BJ (cell line): ENCODE results near the gene CFL1. TPM values are rescaled to one million over a fixed set of nuclear protein-coding genes. Genes with fewer than 3 reads are reported as not detected.
A peak's percentile ranks its signal among the peaks of the same experiment; 100 is the strongest.

Experiments
- CTCF ChIA-PET: fragments of 350-600 bp; formaldehyde crosslinking; extraction: SDS; loops from one replicate; lab custom pipeline; 2021; ENCODE audit warnings: antibody characterized with exemption, inconsistent platforms; lab: Yijun Ruan, JAX
- POLR2A ChIA-PET: fragments of 300-600 bp; sonication (Branson Sonifier 250); formaldehyde crosslinking; extraction: SDS; loops from one replicate; lab custom pipeline; 2021; ENCODE audit warnings: antibody characterized with exemption; lab: Charles Lee
- DNase-seq: peaks from one replicate; pipeline ENCODE4 v3.0.0-alpha.2; 2011; ENCODE audit warnings: low read depth
- H3K27me3 ChIP-seq: 2 replicates; pipeline ENCODE4 v1.6.0; 2011; ENCODE audit warnings: low read length; ENCODE audit not compliant: control insufficient read depth, insufficient read depth
- H3K36me3 ChIP-seq: 2 replicates; pipeline ENCODE4 v1.5.1; 2011; ENCODE audit warnings: low read length; ENCODE audit not compliant: control insufficient read depth, insufficient read depth
- H3K4me3 ChIP-seq: 2 replicates; pipeline ENCODE4 v1.5.1; 2011; ENCODE audit warnings: low read depth, mild to moderate bottlenecking, control low read depth, low read length
- CTCF ChIP-seq: IDR thresholded peaks from 2 replicates; pipeline ENCODE4 v1.5.1; 2011; ENCODE audit warnings: low read depth, mild to moderate bottlenecking, control low read depth, inconsistent platforms, low read length, moderate library complexity; ENCODE audit not compliant: insufficient read depth
- polyA plus RNA-seq: library from polyadenylated mRNA; depleted of rRNA; stranded (reverse); fragments of >200 nt; gene quantifications from 2 replicates; pipeline ENCODE4 v1.2.3, GENCODE V29; 2011

Gene CFL1
- polyA plus RNA-seq, 1 experiment = 2,736 TPM

DNA sequence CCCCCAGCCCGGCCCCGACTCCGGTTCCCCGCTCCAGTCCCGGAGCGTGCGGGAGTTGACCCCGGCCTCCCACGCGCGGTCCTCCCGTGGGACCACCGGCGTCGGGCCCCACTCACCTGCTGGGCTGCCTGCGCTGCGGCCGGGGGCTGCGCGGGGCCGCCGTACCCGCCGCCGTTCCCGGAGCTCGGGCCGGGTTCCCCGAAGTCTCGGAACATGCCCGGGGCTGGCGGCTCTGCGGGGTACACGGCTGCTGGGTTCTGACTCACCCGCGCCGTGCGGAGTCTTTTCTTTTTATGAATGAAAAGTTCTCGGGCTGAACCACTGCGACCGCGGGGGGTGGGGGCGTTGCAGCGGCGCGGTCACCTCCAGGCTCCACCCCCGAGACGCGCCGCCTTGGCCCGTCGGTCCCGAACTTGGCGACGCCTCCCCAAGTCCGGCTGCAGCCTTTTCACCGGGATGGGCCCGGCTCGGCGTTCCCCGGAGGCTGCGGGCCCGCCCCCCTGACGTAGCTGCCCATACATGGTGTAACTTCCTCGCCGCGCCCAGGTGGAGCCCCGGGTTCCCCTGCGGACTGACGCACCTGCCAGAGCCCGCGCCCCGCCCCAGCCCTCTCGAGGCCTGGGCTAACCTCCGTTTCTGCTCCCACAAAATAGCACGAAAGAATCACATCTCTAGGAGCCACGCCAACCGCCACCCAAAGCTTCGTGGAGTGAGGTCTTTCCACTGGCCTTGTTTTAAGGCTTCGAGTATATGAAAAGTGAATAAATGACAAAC lies 42.3 kb upstream of the CFL1 start, which contains the start of gene FOSL1:
Gene FOSL1, minus strand, starts transcription at position 264 of the 774 bp plus-strand sequence. Its CDS starts 49 bp downstream, at position 215.
- DNase-seq = peak; percentile 82
- no peak for TF ChIP-seq CTCF
- Histone ChIP-seq H3K27me3 (no peaks in the 10 kb centered on the region), H3K36me3 (peaks cover 3% of the 10 kb centered on the region), H3K4me3 (peak within 1 kb of the TSS; percentile 86)
- ChIA-PET CTCF (interaction anchor here (0.8 to 11.3 kb wide), 5 partner anchors 11 to 189 kb away, joined by 3 to 130 read pairs (median 3); partner anchors contain the start of genes CCDC85B, FIBP and KAT5), POLR2A (interaction anchor here (0.6 to 1.8 kb wide), 5 partner anchors 10 to 401 kb away, joined by 3 to 19 read pairs (median 3); partner anchors contain the start of genes CCDC85B and MALAT1)

- ChIA-PET POLR2A (interaction anchor here (1.8 kb wide), 1 partner anchor 9 kb away, joined by 19 read pairs; the partner anchor contains the start of gene CCDC85B), CTCF (interaction anchor here (0.9 to 11.3 kb wide), 5 partner anchors 12 to 28 kb away, joined by 3 to 130 read pairs (median 3); partner anchors contain the start of genes CCDC85B and FIBP)
- TF ChIP-seq CTCF = no peak
- H3K27me3 ChIP-seq = no peaks in the 10 kb centered on the region
- H3K36me3 ChIP-seq = peaks cover 3% of the 10 kb centered on the region
- H3K4me3 ChIP-seq = peak overlapping the region; percentile 86
- no peak for DNase-seq
These were observed 41.6 kb upstream of the CFL1 start for GRCh38 chr11:65899356-65900124.

DNA sequence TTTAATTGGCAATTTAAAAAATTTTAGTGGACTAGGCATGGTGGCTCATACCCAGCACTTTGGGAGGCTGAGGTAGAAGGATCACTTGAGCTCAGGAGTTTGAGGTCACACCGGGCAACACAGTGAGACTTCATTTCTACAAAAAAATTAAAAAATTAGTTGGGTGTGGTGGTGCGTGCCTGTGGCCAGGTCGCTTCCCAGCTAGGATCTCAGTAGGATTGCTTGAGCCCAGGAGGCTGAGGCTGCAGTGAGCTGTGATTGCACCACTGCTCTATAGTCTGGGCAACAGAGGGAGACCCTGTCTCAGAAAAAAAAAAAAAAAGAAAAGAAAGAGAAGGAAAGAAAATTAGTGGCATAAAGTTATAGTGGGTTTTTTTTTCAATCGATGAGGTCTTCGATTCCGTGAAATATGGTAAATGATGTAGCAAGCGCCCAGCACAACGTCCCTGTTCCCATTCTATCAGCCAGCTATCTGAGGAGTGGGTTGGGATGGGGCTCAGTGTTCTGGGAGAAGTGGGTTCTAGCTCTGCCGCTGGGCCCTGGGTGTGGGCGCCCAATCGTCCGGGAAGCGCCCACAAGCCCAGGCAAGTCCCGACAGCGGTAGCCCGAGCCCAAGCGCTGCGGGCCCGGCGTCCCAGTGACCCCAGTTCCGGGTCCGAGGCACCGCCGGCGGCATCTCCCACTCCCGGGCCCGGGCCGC lies 40.8 kb upstream of the CFL1 start:
- Histone ChIP-seq H3K4me3 (peak overlapping the region; percentile 86), H3K27me3 (no peaks in the 10 kb centered on the region), H3K36me3 (peaks cover 3% of the 10 kb centered on the region)
- TF ChIP-seq CTCF = no peak
- CTCF ChIA-PET = interaction anchor here (0.9 to 11.3 kb wide), 4 partner anchors 12 to 27 kb away, joined by 3 to 130 read pairs (median 5); partner anchors contain the start of genes CCDC85B and FIBP
- POLR2A ChIA-PET = interaction anchor here (0.5 to 1.8 kb wide), 5 partner anchors 8 to 1524 kb away, joined by 3 to 19 read pairs (median 3); partner anchors contain the start of genes CCDC85B and FIBP
- no peak for DNase-seq

- H3K36me3 ChIP-seq = peaks cover 7% of the 10 kb centered on the region
These were observed 39.1 kb upstream of the CFL1 start for GRCh38 chr11:65897020-65897471.

More at GRCh38 chr11:65897020-65897471, 39.1 kb upstream of the CFL1 start:
- CTCF ChIA-PET = interaction anchor here (1.9 to 11.3 kb wide), 3 partner anchors 10 to 37 kb away, joined by 5 to 130 read pairs (median 7); partner anchors contain the start of genes CCDC85B and FIBP
- Histone ChIP-seq H3K4me3 (no peak overlapping the region), H3K27me3 (no peaks in the 10 kb centered on the region)
- TF ChIP-seq CTCF = no peak
- POLR2A ChIA-PET = no interaction called here
- DNase-seq = no peak
